OCI-M1 (cell line): ENCODE data around the gene PGC.

Experiments used
- DNase-seq: peaks from one replicate; lab custom pipeline; 2025; lab: John Stamatoyannopoulos, UW

The PGC gene

GRCh38 chr6:41747256-41748101 is at the start of gene PGC:
Gene PGC, minus strand, starts transcription at chr6:41747397. Its CDS starts 63 bp downstream, at chr6:41747334.
- DNase-seq = no peak

GRCh38 chr6:41796474-41796873 is 49.3 kb upstream of the PGC start:
- no peak for DNase-seq

GRCh38 chr6:41791984-41792383 is 44.8 kb upstream of the PGC start:
- DNase-seq = no peak

- no peak for DNase-seq
Measured at GRCh38 chr6:41791305-41791704, 44.1 kb upstream of the PGC start.

GRCh38 chr6:41790045-41790444 is 42.8 kb upstream of the PGC start:
- no peak for DNase-seq

GRCh38 chr6:41789390-41789724 is 42.2 kb upstream of the PGC start:
- DNase-seq = no peak

GRCh38 chr6:41787219-41787917 is 40.2 kb upstream of the PGC start, which contains the start of gene TOMM6:
Gene TOMM6, plus strand, starts transcription at chr6:41787694. Its CDS starts 4 bp downstream, at chr6:41787698.
- peak; percentile 98 for DNase-seq

GRCh38 chr6:41786451-41787218 is 39.4 kb upstream of the PGC start:
- DNase-seq = peak; percentile 93

- DNase-seq = no peak
Measured at GRCh38 chr6:41785689-41786450, 38.7 kb upstream of the PGC start.

- DNase-seq = no peak
Measured at GRCh38 chr6:41785254-41785653, 38.1 kb upstream of the PGC start.

- no peak for DNase-seq
Measured at GRCh38 chr6:41784581-41785171, 37.5 kb upstream of the PGC start.

GRCh38 chr6:41783106-41783780 is 36.0 kb upstream of the PGC start:
- no peak for DNase-seq

GRCh38 chr6:41781366-41781730 is 34.2 kb upstream of the PGC start:
- no peak for DNase-seq

GRCh38 chr6:41780551-41781365 is 33.6 kb upstream of the PGC start, which contains the start of gene PRICKLE4:
Gene PRICKLE4, plus strand, starts transcription at chr6:41780782. Its CDS starts 2,692 bp downstream, at chr6:41783474.
- peak; percentile 68 for DNase-seq

- DNase-seq = peak; percentile 99
Measured at GRCh38 chr6:41779788-41780550, 32.8 kb upstream of the PGC start, which contains the start of gene FRS3. Gene FRS3, minus strand, starts transcription at chr6:41779900. Its CDS starts 2,913 bp downstream, at chr6:41776987.

GRCh38 chr6:41779336-41779735 is 32.1 kb upstream of the PGC start:
- no peak for DNase-seq

- DNase-seq = no peak
Measured at GRCh38 chr6:41778895-41779294, 31.7 kb upstream of the PGC start.

GRCh38 chr6:41777551-41778285 is 30.5 kb upstream of the PGC start:
- DNase-seq = no peak
